Tibial nerve (tissue), 4 donors: Measurements from ENCODE around the gene STAT1.

Experiments
- CTCF ChIP-seq, 5 experiments: fragments of 200-600 bp in 3 of 5; fragments of 450-650 bp in 2 of 5; sonication (generic) in 3 of 5; IDR thresholded peaks; one replicate each; pipeline ENCODE4 v1.5.1; 2016 to 2019; ENCODE audit warnings: antibody characterized with exemption in 5 of 5, mild to moderate bottlenecking in 3 of 5, moderate library complexity in 2 of 5
- EP300 ChIP-seq, 2 donors: sonication (generic); formaldehyde crosslinking; IDR thresholded peaks; one replicate each; pipeline ENCODE4 v1.6.1; 2017; ENCODE audit warnings: antibody characterized with exemption in 2 of 2, mild to moderate bottlenecking in 1 of 2
- POLR2A ChIP-seq, 2 donors: fragments of 450-650 bp; IDR thresholded peaks; one replicate each; pipeline ENCODE4 v1.6.1; 2017; ENCODE audit warnings: antibody characterized with exemption in 2 of 2, mild to moderate bottlenecking in 2 of 2, moderate library complexity in 2 of 2

GRCh38 chr2:190973726-190974628 is 40.0 kb downstream of the STAT1 start:
- no peak for TF ChIP-seq CTCF (IDR thresholded peaks at IDR 0.05)
- TF ChIP-seq EP300 (IDR thresholded peaks at IDR 0.05): no peak
- no peak for TF ChIP-seq POLR2A (IDR thresholded peaks at IDR 0.05)
